Thyroid gland (tissue), 4 donors: ENCODE measurements around the gene SLC6A12.

Source experiments
- POLR2A ChIP-seq, 2 donors: fragments of 450-650 bp; IDR thresholded peaks; one replicate each; pipeline ENCODE4 v1.6.1; 2017; ENCODE audit warnings: antibody characterized with exemption in 2 of 2, mild to moderate bottlenecking in 2 of 2, moderate library complexity in 1 of 2
- TF ChIP-seq, protein P1 (sequence below), 6 experiments: fragments of 200-600 bp in 3 of 6; fragments of 450-650 bp in 3 of 6; sonication (generic) in 3 of 6; IDR thresholded peaks; one replicate each; pipeline ENCODE4 v1.5.1; 2016 to 2019; ENCODE audit warnings: antibody characterized with exemption in 6 of 6, mild to moderate bottlenecking in 2 of 6, inconsistent platforms in 1 of 6, moderate library complexity in 1 of 6

GRCh38 chr12:163406-163986 lies 50.5 kb downstream of the SLC6A12 start:
- TF ChIP-seq, protein P1, sequence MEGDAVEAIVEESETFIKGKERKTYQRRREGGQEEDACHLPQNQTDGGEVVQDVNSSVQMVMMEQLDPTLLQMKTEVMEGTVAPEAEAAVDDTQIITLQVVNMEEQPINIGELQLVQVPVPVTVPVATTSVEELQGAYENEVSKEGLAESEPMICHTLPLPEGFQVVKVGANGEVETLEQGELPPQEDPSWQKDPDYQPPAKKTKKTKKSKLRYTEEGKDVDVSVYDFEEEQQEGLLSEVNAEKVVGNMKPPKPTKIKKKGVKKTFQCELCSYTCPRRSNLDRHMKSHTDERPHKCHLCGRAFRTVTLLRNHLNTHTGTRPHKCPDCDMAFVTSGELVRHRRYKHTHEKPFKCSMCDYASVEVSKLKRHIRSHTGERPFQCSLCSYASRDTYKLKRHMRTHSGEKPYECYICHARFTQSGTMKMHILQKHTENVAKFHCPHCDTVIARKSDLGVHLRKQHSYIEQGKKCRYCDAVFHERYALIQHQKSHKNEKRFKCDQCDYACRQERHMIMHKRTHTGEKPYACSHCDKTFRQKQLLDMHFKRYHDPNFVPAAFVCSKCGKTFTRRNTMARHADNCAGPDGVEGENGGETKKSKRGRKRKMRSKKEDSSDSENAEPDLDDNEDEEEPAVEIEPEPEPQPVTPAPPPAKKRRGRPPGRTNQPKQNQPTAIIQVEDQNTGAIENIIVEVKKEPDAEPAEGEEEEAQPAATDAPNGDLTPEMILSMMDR (IDR thresholded peaks at IDR 0.05) = no peak
- TF ChIP-seq POLR2A (IDR thresholded peaks at IDR 0.05) = no peak
